NCI-H2227 treated with DMSO at 0.1 percent for 48 hours (cell line): ENCODE measurements around the gene THY1.

Source experiments
- DNase-seq: peaks from one replicate; lab custom pipeline; 2025; lab: John Stamatoyannopoulos, UW

The THY1 gene

DNA sequence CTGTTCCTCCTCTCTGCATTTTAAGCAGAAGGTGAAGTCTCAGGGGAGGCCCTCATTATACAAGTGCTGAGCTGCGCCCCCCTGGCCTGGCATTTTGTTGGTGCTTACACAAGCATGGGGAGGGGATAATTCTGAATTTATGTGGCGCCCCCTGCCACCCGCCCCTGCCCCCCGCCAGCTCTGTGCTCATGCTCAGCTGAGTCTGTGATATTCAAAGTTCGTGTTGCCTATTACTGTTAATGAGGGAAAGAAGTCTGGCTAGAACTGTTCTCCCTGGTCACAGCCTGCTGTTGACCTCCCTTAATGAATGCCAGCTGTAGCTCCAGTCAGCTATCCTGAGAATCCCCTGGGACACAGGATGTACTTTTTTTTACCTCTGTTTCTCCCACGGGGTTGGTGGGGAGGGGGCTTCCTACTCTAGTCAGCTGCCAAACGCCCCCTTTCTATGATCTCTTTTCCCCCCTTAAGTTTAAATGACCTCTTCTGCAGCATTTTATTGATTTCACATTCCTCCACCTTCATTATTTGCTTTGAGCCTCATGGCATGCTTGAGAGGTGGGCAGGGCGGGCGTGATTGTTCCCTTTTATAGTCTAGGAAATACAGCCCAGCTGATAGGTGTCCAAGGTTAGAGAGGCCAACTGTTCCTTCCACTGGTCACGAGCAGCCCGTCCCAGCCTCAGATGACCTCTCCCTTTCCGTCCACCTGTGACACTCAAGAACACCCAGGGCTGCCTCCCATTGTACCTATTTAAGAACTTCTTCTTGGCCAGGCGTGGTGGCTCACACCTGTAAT, 53.6 kb downstream of the THY1 start:
- no peak for DNase-seq

DNA sequence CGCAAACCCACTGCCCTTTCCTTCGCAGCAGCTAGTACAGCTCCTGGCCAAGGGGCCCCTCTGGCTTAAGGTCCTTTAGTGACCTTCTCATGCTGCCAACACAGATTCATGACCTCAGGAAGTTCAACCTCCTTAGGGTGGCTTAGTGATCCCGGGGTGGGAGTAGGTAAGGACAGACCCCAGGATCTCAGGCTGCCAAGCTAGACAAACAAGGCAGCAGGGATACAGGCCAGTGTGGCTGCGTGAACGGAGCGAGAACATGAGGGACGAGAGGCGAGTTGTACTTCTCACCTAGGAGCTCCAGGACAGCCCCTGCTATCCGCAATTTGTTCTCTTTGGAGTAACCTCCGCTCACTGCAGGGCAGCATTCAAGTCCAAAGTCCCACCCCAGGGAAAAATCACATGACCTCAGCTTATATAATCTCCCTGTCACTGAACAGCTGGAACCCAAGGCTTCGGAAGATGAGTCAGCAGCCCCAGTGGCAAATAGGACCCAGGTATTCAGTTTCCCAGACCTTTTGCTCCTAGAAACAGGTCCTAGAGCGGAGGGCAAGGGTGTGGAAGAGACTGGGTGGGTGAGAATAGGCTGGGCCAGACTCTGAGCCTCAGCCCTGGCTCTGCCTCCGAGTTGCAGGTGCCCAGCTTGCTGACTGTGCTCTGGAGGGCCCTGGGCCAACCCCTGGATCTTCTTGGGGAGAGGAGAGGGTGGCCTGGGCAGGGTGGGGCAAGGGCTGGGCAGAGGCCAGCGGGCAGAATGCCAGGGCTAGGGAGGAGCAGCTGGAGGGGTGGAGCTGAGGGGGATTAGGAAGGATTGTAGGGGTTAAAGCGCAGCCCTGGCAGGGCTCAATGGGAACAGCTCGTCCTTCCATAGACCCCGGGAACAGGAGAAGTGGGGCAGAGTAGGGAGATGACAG, 54.6 kb downstream of the THY1 start:
- no peak for DNase-seq

DNA sequence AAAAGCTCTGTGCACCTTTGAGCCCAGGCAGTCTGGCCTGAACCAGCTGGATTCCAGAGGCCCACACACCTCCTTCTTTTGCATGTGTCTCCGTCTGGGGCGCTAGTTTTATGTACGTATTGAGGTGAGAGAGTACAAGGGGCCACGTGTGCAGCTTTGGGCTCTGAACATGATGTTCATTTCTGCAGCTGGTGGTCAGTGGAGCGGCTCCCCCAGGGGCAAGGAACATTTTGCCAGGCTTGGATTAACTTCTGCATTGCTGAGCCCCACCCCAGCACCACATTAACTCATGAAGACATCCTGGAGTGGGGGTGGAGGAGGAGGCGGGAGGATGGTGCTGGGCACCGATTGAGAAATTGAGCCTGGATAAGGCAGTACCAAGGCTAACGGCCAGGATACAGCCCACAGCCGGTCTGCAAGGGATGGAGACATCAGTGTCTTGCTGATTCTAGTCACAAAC, 55.3 kb downstream of the THY1 start:
- no peak for DNase-seq
